Calu3 (cell line): ENCODE data around the gene WEE1. TPM values are rescaled to one million over a fixed set of nuclear protein-coding genes. Genes with fewer than 3 reads are reported as not detected.

Experiments
- BruUV-seq: library from RNA; stranded (reverse); fragments of 400-500 nt; replicated peaks from 2 replicates; lab custom pipeline; 2021; lab: Mats Ljungman, UMichigan
- CTCF ChIA-PET: fragments of 300-600 bp; sonication (Branson Sonifier 250); formaldehyde crosslinking; loops from one replicate; lab custom pipeline; 2022; ENCODE audit warnings: antibody characterized with exemption; lab: Charles Lee
- DNase-seq: peaks from one replicate; pipeline ENCODE4 v3.0.0; 2022
- H3K27ac Mint-ChIP-seq: one replicate; pipeline ENCODE4 v1.8.0; 2022; ENCODE audit warnings: mixed read lengths; ENCODE audit not compliant: unreplicated experiment
- H3K27me3 Mint-ChIP-seq: one replicate; pipeline ENCODE4 v1.8.0; 2022; ENCODE audit warnings: mixed read lengths; ENCODE audit not compliant: unreplicated experiment
- H3K36me3 Mint-ChIP-seq: one replicate; pipeline ENCODE4 v1.8.0; 2022; ENCODE audit warnings: mild to moderate bottlenecking, moderate library complexity, mixed read lengths; ENCODE audit not compliant: insufficient read depth, unreplicated experiment
- H3K4me1 Mint-ChIP-seq: one replicate; pipeline ENCODE4 v1.8.0; 2022; ENCODE audit warnings: mild to moderate bottlenecking, low read depth, mixed read lengths; ENCODE audit not compliant: unreplicated experiment
- H3K4me3 Mint-ChIP-seq: one replicate; pipeline ENCODE4 v1.8.0; 2022; ENCODE audit warnings: mild to moderate bottlenecking, low read depth, moderate library complexity, mixed read lengths; ENCODE audit not compliant: unreplicated experiment
- H3K9me3 Mint-ChIP-seq: one replicate; pipeline ENCODE4 v1.8.0; 2022; ENCODE audit warnings: low read depth, mixed read lengths; ENCODE audit not compliant: unreplicated experiment
- CTCF ChIP-seq: fragments of 200-600 bp; IDR thresholded peaks from one replicate; pipeline ENCODE4 v1.8.0; 2022; ENCODE audit warnings: antibody characterized with exemption; ENCODE audit not compliant: unreplicated experiment
- intact Hi-C: fragments of 100-400 bp; cut with micrococcal nuclease; formaldehyde crosslinking; loops from one replicate; pipeline ENCODE4 v1.10.0; 2022; ENCODE audit not compliant: unreplicated experiment
- total RNA-seq: library from RNA; stranded (reverse); gene quantifications from 2 replicates; pipeline ENCODE4 v1.2.3, GENCODE V29; 2022

The WEE1 gene
- total RNA-seq, 1 experiment from 2014 or later = 53.6 TPM

DNA sequence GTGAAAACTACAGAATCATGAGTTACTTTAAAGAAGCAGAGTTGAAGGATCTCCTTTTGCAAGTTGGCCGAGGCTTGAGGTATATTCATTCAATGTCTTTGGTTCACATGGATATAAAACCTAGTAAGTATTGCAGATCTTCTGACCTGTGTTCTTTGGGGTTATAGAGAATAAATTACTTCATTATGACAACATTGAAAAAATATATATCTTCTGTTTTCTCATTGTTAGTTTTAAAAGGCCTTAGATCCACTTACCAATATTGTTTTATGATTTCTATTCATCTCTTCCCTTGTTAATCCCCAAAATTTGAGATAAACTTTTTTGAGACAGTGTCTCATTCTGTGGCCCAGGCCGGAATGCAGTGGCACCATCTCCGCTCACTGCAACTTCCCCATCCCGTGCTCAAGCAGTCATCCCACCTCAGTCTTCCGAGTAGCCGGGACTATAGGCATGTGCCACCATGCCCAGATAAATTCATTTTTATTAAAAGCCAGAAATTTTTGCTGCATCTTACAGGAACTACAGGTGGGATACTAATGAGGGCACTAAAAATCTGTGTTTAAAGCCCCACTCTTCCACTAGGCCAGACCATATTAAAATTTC, 8.2 kb downstream of the WEE1 start:
- CTCF ChIA-PET = no interaction called here
- Mint-ChIP-seq H3K4me1 (peaks cover 24% of the 10 kb centered on the region), H3K27ac (no peak overlapping the region), H3K4me3 (no peak overlapping the region), H3K9me3 (no peaks in the 10 kb centered on the region), H3K27me3 (no peaks in the 10 kb centered on the region), H3K36me3 (peaks cover 86% of the 10 kb centered on the region)
- intact Hi-C loops = no loop called here
- no peak for DNase-seq
- BruUV-seq = no TSS peak
- no peak for TF ChIP-seq CTCF

DNA sequence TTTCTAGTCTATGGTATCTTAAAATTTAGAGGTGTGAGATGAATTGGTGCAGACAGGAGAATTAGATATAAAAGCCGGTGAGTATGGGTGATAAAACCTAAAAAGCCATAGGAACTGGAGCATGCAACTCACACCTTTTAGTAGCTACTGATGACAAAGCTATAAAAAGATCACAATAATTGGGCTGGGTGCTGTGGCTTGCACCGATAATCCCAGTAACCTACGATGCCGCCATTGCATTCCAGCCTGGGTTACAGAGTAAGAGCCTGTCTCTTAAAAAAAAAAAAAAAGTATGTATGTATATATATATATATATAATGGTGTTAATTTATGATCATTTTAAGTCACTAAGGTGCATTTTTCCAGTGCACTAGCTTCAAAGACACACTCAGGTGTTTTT, 17.2 kb downstream of the WEE1 start:
- H3K27ac Mint-ChIP-seq = no peak overlapping the region
- CTCF ChIA-PET = interaction anchor here (0.7 kb wide), 1 partner anchor 100 kb away, joined by 3 read pairs; no protein-coding TSS in a partner anchor
- H3K9me3 Mint-ChIP-seq = no peaks in the 10 kb centered on the region
- H3K4me3 Mint-ChIP-seq = no peak overlapping the region
- peaks cover 43% of the 10 kb centered on the region for H3K36me3 Mint-ChIP-seq
- H3K27me3 Mint-ChIP-seq = no peaks in the 10 kb centered on the region
- intact Hi-C loops = no loop called here
- H3K4me1 Mint-ChIP-seq = peaks cover 11% of the 10 kb centered on the region
- DNase-seq = no peak
- no TSS peak for BruUV-seq
- no peak for TF ChIP-seq CTCF

- BruUV-seq = no TSS peak
- CTCF ChIA-PET = interaction anchor here (0.6 to 1.0 kb wide), 2 partner anchors 18 to 1401 kb away, joined by 3 to 5 read pairs; no protein-coding TSS in a partner anchor
- no peak for DNase-seq
- peaks cover 12% of the 10 kb centered on the region for H3K36me3 Mint-ChIP-seq
- no peaks in the 10 kb centered on the region for H3K9me3 Mint-ChIP-seq
- no peak overlapping the region for H3K4me3 Mint-ChIP-seq
- intact Hi-C loops = no loop called here
- TF ChIP-seq CTCF = no peak
- H3K27ac Mint-ChIP-seq = peak overlapping the region; percentile 4
- H3K27me3 Mint-ChIP-seq = no peaks in the 10 kb centered on the region
- H3K4me1 Mint-ChIP-seq = peaks cover 11% of the 10 kb centered on the region
Observed at GRCh38 chr11:9594267-9595046, 21.0 kb downstream of the WEE1 start.

- H3K4me1 Mint-ChIP-seq = peaks cover 29% of the 10 kb centered on the region
- CTCF ChIA-PET = interaction anchor here (2.6 kb wide), 1 partner anchor 16 kb away, joined by 9 read pairs; no protein-coding TSS in a partner anchor
- no peak for DNase-seq
- BruUV-seq = no TSS peak
- no peak overlapping the region for H3K27ac Mint-ChIP-seq
- TF ChIP-seq CTCF = no peak
- H3K9me3 Mint-ChIP-seq = no peaks in the 10 kb centered on the region
- intact Hi-C loops = no loop called here
- no peaks in the 10 kb centered on the region for H3K36me3 Mint-ChIP-seq
- H3K4me3 Mint-ChIP-seq = no peak overlapping the region
- no peaks in the 10 kb centered on the region for H3K27me3 Mint-ChIP-seq
Observed at GRCh38 chr11:9596926-9597464, 23.5 kb downstream of the WEE1 start.
